AG08396 (cell line): ENCODE results near the gene IL18R1.

ENCODE experiments used
- DNase-seq: peaks from one replicate; pipeline ENCODE4 v3.0.0; 2012; ENCODE audit warnings: low spot score, mixed read lengths

Gene IL18R1

GRCh38 chr2:102391565-102391964 lies 36.0 kb downstream of the IL18R1 start:
- DNase-seq = no peak

GRCh38 chr2:102392096-102392495 lies 36.5 kb downstream of the IL18R1 start:
- DNase-seq = no peak

- DNase-seq = no peak
Observed at GRCh38 chr2:102392942-102393341, 37.3 kb downstream of the IL18R1 start.

- DNase-seq = no peak
Observed at GRCh38 chr2:102396012-102396411, 40.4 kb downstream of the IL18R1 start.

- DNase-seq = no peak
Observed at GRCh38 chr2:102397209-102397608, 41.6 kb downstream of the IL18R1 start.

GRCh38 chr2:102399499-102400141 lies 44.0 kb downstream of the IL18R1 start:
- DNase-seq = no peak

GRCh38 chr2:102401456-102401855 lies 45.9 kb downstream of the IL18R1 start:
- DNase-seq = no peak

- DNase-seq = no peak
Observed at GRCh38 chr2:102401865-102402264, 46.3 kb downstream of the IL18R1 start.

- DNase-seq = no peak
Observed at GRCh38 chr2:102410952-102411351, 55.4 kb downstream of the IL18R1 start.

GRCh38 chr2:102412199-102412598 lies 56.6 kb downstream of the IL18R1 start:
- DNase-seq = no peak

GRCh38 chr2:102417946-102418345 lies 62.4 kb downstream of the IL18R1 start:
- DNase-seq = no peak

- no peak for DNase-seq
Observed at GRCh38 chr2:102418421-102418961, 62.9 kb downstream of the IL18R1 start.

- no peak for DNase-seq
Observed at GRCh38 chr2:102420290-102420689, 64.7 kb downstream of the IL18R1 start.

GRCh38 chr2:102421890-102422759 lies 66.5 kb downstream of the IL18R1 start:
- DNase-seq = no peak

- no peak for DNase-seq
Observed at GRCh38 chr2:102422910-102423309, 67.3 kb downstream of the IL18R1 start, which contains the start of gene IL18RAP. Gene IL18RAP, plus strand, starts transcription at chr2:102423160. Its CDS starts 118 bp downstream, at chr2:102423278.

GRCh38 chr2:102423368-102423767 lies 67.8 kb downstream of the IL18R1 start:
- no peak for DNase-seq

GRCh38 chr2:102424754-102425153 lies 69.2 kb downstream of the IL18R1 start:
- DNase-seq = no peak

GRCh38 chr2:102425441-102426132 lies 70.0 kb downstream of the IL18R1 start:
- DNase-seq = no peak

- DNase-seq = no peak
Observed at GRCh38 chr2:102427249-102427648, 71.7 kb downstream of the IL18R1 start.

GRCh38 chr2:102428573-102428972 lies 73.0 kb downstream of the IL18R1 start:
- DNase-seq = no peak

GRCh38 chr2:102432386-102432785 lies 76.8 kb downstream of the IL18R1 start:
- DNase-seq = no peak

- DNase-seq = no peak
Observed at GRCh38 chr2:102433973-102434654, 78.5 kb downstream of the IL18R1 start.
